HepG2 (cell line): ENCODE measurements around the gene NME1. TPM values are rescaled to one million over a fixed set of nuclear protein-coding genes. Genes with fewer than 3 reads are reported as not detected.
A peak's percentile ranks its signal among the peaks of the same experiment; 100 is the strongest.

Experiments
- ARID3A ChIP-seq: IDR thresholded peaks from 2 replicates; pipeline ENCODE4 v1.6.1; 2012; ENCODE audit warnings: low read depth, low read length, improper control_type of control experiment
- ERF ChIP-seq: IDR thresholded peaks from 2 replicates; pipeline ENCODE4 v1.6.1; 2018; ENCODE audit warnings: missing biosample characterization, missing genetic modification reagents
- FOXA3 ChIP-seq: IDR thresholded peaks from 2 replicates; pipeline ENCODE4 v1.6.1; 2016; ENCODE audit warnings: missing genetic modification reagents, missing compliant biosample characterization
- HMGXB4 ChIP-seq, 2 experiments: sonication (generic) in 1 of 2; formaldehyde crosslinking in 1 of 2; IDR thresholded peaks; 2 replicates each; pipeline versions ENCODE4 v1.4.0 to v1.6.1; 2018 to 2020; ENCODE audit warnings: missing genetic modification reagents in 2 of 2, borderline replicate concordance in 1 of 2, low read depth in 1 of 2, mild to moderate bottlenecking in 1 of 2, missing biosample characterization in 1 of 2
- HOXA9 ChIP-seq: sonication (generic); formaldehyde crosslinking; IDR thresholded peaks from 2 replicates; pipeline ENCODE4 v1.8.1; 2022; ENCODE audit warnings: missing genetic modification reagents, mild to moderate bottlenecking, moderate library complexity, borderline replicate concordance
- KDM1A ChIP-seq: IDR thresholded peaks from 2 replicates; pipeline ENCODE4 v1.6.1; 2016; ENCODE audit warnings: missing compliant biosample characterization
- KDM5A ChIP-seq: fragments of 200-600 bp; sonication (generic); IDR thresholded peaks from 2 replicates; pipeline ENCODE4 v1.7.0; 2018; ENCODE audit warnings: antibody characterized with exemption, mild to moderate bottlenecking, low read length, borderline replicate concordance
- KMT2A ChIP-seq: sonication (generic); formaldehyde crosslinking; IDR thresholded peaks from 2 replicates; pipeline ENCODE4 v1.4.0; 2020; ENCODE audit warnings: missing genetic modification reagents
- MEIS2 ChIP-seq: sonication (generic); formaldehyde crosslinking; IDR thresholded peaks from 2 replicates; pipeline ENCODE4 v1.9.0; 2021; ENCODE audit warnings: mild to moderate bottlenecking, missing genetic modification reagents
- MTERF4 ChIP-seq: sonication (generic); formaldehyde crosslinking; IDR thresholded peaks from 2 replicates; pipeline ENCODE4 v1.8.0; 2023; ENCODE audit warnings: mild to moderate bottlenecking, missing genetic modification reagents
- MZF1 ChIP-seq: sonication (generic); formaldehyde crosslinking; IDR thresholded peaks from 2 replicates; pipeline ENCODE4 v1.8.1; 2023; ENCODE audit warnings: mild to moderate bottlenecking, missing genetic modification reagents, borderline replicate concordance
- NFYC ChIP-seq: IDR thresholded peaks from 2 replicates; pipeline ENCODE4 v1.6.1; 2016; ENCODE audit warnings: missing genetic modification reagents, missing compliant biosample characterization
- NPAS2 ChIP-seq: sonication (generic); formaldehyde crosslinking; IDR thresholded peaks from 2 replicates; pipeline ENCODE4 v1.8.0; 2022; ENCODE audit warnings: mild to moderate bottlenecking, missing genetic modification reagents, borderline replicate concordance
- SP4 ChIP-seq: sonication (generic); formaldehyde crosslinking; IDR thresholded peaks from 2 replicates; pipeline ENCODE4 v1.8.1; 2023; ENCODE audit warnings: mild to moderate bottlenecking, missing genetic modification reagents
- SRSF1 ChIP-seq: fragments of 200-400 bp; formaldehyde crosslinking; optimal IDR thresholded peaks from 2 replicates; pipeline ENCODE3; 2017; ENCODE audit warnings: mild to moderate bottlenecking, low read depth, low read length, moderate library complexity
- TAF1 ChIP-seq: sonication (generic); formaldehyde crosslinking; IDR thresholded peaks from 2 replicates; pipeline ENCODE4 v1.4.0; 2020; ENCODE audit warnings: missing genetic modification reagents
- TCF12 ChIP-seq, 2 experiments: fragments of 450-650 bp in 1 of 2; sonication (generic) in 1 of 2; formaldehyde crosslinking in 1 of 2; IDR thresholded peaks; 2 replicates each; pipeline versions ENCODE4 v1.6.1 to v1.8.0; 2017 to 2022; ENCODE audit warnings: antibody characterized with exemption in 1 of 2, mild to moderate bottlenecking in 1 of 2, missing genetic modification reagents in 1 of 2, moderate library complexity in 1 of 2
- U2AF2 ChIP-seq: fragments of 200-400 bp; formaldehyde crosslinking; IDR thresholded peaks from 2 replicates; pipeline ENCODE4 v1.6.1; 2017; ENCODE audit warnings: low read depth, mild to moderate bottlenecking, low read length
- ZFP82 ChIP-seq: sonication (generic); formaldehyde crosslinking; IDR thresholded peaks from 2 replicates; pipeline ENCODE4 v1.5.1; 2020; ENCODE audit warnings: mild to moderate bottlenecking, missing genetic modification reagents, borderline replicate concordance
- ZNF205 ChIP-seq: IDR thresholded peaks from 2 replicates; pipeline ENCODE4 v1.6.1; 2018; ENCODE audit warnings: missing biosample characterization, missing genetic modification reagents
- ZNF33A ChIP-seq: sonication (generic); formaldehyde crosslinking; IDR thresholded peaks from 2 replicates; pipeline ENCODE4 v1.5.1; 2020; ENCODE audit warnings: missing genetic modification reagents, mild to moderate bottlenecking, moderate library complexity, borderline replicate concordance
- ZNF503 ChIP-seq: sonication (generic); formaldehyde crosslinking; IDR thresholded peaks from 2 replicates; pipeline ENCODE4 v1.4.0; 2020; ENCODE audit warnings: missing genetic modification reagents
- ZNF7 ChIP-seq: IDR thresholded peaks from 2 replicates; pipeline ENCODE4 v1.6.1; 2016; ENCODE audit warnings: missing biosample characterization, missing genetic modification reagents
- polyA plus RNA-seq, 8 experiments: library from polyadenylated mRNA; depleted of rRNA in 3 of 8; stranded (reverse) in 7 of 8; unstranded in 1 of 8; fragments of >200 nt; fragmentation: Illumina TruSeq in 4 of 8; extraction: Trizol in 4 of 8; gene quantifications; 2 replicates each; pipeline versions ENCODE4 v1.2.1 to v1.2.3, GENCODE V29; 2011 to 2016; ENCODE audit warnings: low read depth in 4 of 8, missing spikeins in 1 of 8, mixed read lengths in 1 of 8; ENCODE audit not compliant: insufficient read depth in 1 of 8
- total RNA-seq, 5 experiments: library from RNA; depleted of rRNA; stranded (reverse); fragments of >200 nt; fragmentation: Illumina TruSeq; extraction: Trizol; gene quantifications; 2 replicates each; pipeline ENCODE4 v1.2.3, GENCODE V29; 2016; ENCODE audit warnings: low read depth in 1 of 5

NME1 gene
- total and polyA plus RNA-seq, 2 of the 13 experiments (the other 11 are each of a cell fraction or from before 2014, with no cell fraction given), result 295 to 516 TPM

GRCh38 chr17:51166987-51167931 is 13.9 kb downstream of the NME1 start (continued):
- TF ChIP-seq TCF12 (IDR thresholded peaks at IDR 0.05), result no peak
- TF ChIP-seq TCF12 (CRISPR knock-in tag; IDR thresholded peaks at IDR 0.05), result no peak
- TF ChIP-seq SP4 (CRISPR knock-in tag), result no peak
- TF ChIP-seq MZF1 (CRISPR knock-in tag), result no peak
- TF ChIP-seq TAF1 (CRISPR knock-in tag), result no peak
- no peak for TF ChIP-seq U2AF2
- TF ChIP-seq ZNF205 (CRISPR knock-in tag), result peak; percentile 79; the same call in 1 of the 2 replicates
- no peak for TF ChIP-seq ZNF7 (CRISPR knock-in tag)
- TF ChIP-seq ERF (CRISPR knock-in tag), result no peak
- no peak for TF ChIP-seq NFYC (CRISPR knock-in tag)
- TF ChIP-seq ZNF503, result peak; percentile 61; the same call in 1 of the 2 replicates
- TF ChIP-seq MTERF4 (CRISPR knock-in tag), result peak; percentile 71; the same call in 1 of the 2 replicates
- TF ChIP-seq KMT2A (CRISPR knock-in tag), result no peak; the same call in 1 of the 2 replicates
- no peak for TF ChIP-seq NPAS2 (CRISPR knock-in tag)
- peak; percentile 96 for TF ChIP-seq HMGXB4 (CRISPR knock-in tag; IDR thresholded peaks at IDR 0.05; ENCODE audit: borderline replicate concordance in 1 of 2, low read depth in 1 of 2)
- peak; percentile 75; the same call in 1 of the 2 replicates for TF ChIP-seq ZNF33A (CRISPR knock-in tag)
- TF ChIP-seq HOXA9 (CRISPR knock-in tag), result no peak
- TF ChIP-seq ZFP82 (CRISPR knock-in tag), result 0 out of 2 replicates have a peak, but pooled peaks have one; percentile 34
- TF ChIP-seq FOXA3 (CRISPR knock-in tag), result no peak
- TF ChIP-seq ARID3A, result 0 out of 2 replicates have a peak, but pooled peaks have one; percentile 23
- peak; percentile 38 for TF ChIP-seq SRSF1
- no peak for TF ChIP-seq MEIS2
- TF ChIP-seq KDM5A, result peak; percentile 57
- no peak for TF ChIP-seq KDM1A
